GM08714 (cell line): ENCODE data around the gene MPPED1.

Experiments
- H3K4me3 ChIP-seq: fragments of 200-500 bp; sonication (Bioruptor generic); 2 replicates; pipeline ENCODE4 v1.5.1; 2014; ENCODE audit warnings: mild to moderate bottlenecking, low read length, inconsistent platforms
- ZNF274 ChIP-seq: IDR thresholded peaks from 2 replicates; pipeline ENCODE4 v1.6.1; 2012; ENCODE audit warnings: mild to moderate bottlenecking, low read depth, low read length

The MPPED1 gene

DNA sequence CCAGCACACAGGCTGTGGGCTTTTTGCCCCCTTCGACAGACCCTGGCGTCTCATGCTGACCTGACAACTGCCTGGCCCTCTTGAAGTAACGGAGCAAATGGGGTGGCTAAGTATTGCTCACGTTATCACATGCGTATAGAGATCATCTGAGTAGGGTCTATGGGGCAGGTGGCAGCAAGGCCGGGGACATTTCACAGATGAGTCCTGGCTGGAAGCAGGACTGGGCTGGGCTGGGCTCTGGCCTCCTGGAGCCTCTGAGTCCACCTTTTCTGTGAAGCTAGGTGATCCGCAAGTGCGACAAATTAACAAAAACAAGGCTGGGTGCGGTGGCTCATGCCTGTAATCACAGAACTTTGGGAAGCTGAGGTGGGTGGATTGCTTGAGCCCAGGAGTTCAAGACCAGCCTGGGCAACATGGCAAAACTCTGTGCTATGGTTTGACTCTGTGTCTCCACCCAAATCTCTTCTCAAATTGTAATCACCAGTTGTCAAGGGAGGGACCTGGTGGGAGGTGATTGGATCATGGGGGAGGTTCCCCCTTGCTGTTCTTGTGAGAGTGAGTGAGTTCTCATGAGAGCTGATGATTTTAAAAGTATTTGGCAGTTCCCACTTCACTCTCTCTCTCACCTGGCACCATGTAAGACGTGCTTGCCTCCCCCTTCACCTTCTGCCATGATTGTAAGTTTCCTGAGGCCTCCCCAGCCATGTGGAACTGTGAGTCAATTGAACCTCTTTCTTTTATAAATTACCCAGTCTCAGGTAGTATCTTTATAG lies 122.0 kb downstream of the MPPED1 start:
- TF ChIP-seq ZNF274: no peak
- H3K4me3 ChIP-seq: no peak overlapping the region

GRCh38 chr22:43534916-43535315 lies 123.1 kb downstream of the MPPED1 start:
- H3K4me3 ChIP-seq: no peak overlapping the region
- TF ChIP-seq ZNF274: no peak

DNA sequence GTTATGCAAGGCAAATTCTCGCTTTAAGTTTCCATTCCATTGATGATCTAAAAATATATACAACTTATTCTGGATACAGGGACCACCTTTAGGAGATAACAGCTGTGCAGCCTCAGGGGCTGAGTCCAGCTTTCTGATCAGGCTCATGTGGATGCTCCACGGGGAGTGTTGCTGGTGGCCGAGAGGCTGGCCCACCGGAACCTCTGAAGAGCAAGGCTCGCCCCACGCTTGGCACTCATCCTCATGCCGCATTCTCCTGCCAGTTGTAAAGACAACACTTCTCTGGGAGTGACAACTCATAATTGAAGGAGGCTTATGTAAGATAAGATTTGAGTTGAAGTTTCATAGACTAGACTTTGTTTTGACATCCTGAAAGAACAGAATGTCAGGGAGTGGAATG lies 123.5 kb downstream of the MPPED1 start:
- H3K4me3 ChIP-seq: no peak overlapping the region
- TF ChIP-seq ZNF274: no peak

- H3K4me3 ChIP-seq: no peak overlapping the region
- TF ChIP-seq ZNF274: no peak
Observed at GRCh38 chr22:43535741-43536140, 123.9 kb downstream of the MPPED1 start.

DNA sequence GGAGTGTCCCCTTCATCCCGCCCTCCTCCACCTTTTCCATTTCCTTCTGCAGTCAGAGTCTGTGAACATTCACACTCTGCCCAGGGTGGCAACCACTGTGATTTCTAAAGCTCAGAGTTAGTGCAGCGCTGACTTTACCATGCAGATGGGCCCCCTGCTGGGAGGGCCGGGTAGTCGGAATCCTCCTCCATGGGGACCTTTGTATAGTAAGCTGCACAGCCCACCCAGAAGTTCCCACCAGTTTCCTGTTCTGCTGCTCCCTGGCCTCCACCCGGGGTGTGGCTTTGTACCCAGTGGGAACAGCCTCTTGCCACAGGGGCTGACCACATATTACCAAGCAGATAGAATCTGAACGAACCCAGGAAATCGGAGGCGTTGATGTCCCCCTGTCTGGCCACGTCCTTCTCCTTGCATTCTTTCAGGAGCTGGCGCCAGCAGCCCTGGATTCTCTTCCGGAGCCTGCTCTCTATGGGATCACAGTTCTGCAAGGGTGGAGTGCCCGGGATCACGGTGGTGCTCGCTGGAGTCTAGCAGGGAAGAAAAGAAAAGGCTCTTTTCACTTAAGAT lies 125.3 kb downstream of the MPPED1 start:
- no peak for TF ChIP-seq ZNF274
- H3K4me3 ChIP-seq: no peak overlapping the region

DNA sequence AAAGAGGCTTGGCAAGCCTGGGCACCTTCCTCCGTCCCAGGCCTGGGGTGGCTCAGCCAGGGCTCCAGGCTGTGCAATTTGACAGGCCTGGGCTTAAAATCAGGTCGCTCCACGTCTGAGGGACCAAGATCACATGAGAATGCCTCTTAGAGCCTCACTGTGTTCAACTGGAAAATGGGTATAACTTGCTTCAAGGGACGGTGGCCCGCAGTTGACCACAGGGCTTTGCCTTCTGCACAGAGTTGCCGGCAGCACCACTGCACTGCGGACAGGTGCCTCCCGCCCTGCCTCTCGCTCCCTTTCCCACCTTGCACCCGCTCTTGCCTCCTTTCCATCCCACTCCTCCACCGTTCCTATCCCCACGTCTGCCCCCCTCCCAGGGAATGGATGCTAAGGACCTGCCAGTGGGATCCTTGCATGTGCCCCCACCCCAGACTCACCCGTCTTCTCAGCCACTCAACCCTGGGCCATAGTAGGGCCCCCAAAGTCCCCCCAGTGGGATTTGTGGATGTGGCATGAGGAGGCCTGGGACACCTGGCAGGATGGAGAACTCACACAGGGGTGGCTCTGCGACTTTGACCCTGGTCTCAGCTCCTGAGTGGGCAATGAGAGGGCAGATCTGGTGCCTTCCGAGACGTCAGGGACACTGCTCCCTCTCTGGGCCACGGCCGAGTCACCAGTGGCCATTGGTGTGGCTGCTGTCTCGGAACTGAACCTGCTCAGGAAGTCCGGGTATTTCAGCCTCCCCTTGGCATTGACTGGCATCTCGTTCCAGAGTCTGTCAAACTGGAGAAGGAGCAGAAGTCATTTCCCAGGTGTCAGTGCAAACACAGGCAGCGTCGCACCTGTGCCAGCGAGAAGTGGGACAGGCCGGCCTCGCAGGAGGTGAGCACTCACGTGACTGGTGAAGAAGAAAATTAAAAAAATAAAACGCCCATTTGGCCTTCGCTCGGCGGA lies 128.0 kb downstream of the MPPED1 start:
- no peak for TF ChIP-seq ZNF274
- H3K4me3 ChIP-seq: no peak overlapping the region

- TF ChIP-seq ZNF274: no peak
- no peak overlapping the region for H3K4me3 ChIP-seq
Observed at GRCh38 chr22:43540529-43540923, 128.7 kb downstream of the MPPED1 start.

GRCh38 chr22:43541022-43541421 lies 129.2 kb downstream of the MPPED1 start:
- no peak overlapping the region for H3K4me3 ChIP-seq
- no peak for TF ChIP-seq ZNF274

GRCh38 chr22:43541462-43542407 lies 129.9 kb downstream of the MPPED1 start:
- no peak overlapping the region for H3K4me3 ChIP-seq
- no peak for TF ChIP-seq ZNF274

DNA sequence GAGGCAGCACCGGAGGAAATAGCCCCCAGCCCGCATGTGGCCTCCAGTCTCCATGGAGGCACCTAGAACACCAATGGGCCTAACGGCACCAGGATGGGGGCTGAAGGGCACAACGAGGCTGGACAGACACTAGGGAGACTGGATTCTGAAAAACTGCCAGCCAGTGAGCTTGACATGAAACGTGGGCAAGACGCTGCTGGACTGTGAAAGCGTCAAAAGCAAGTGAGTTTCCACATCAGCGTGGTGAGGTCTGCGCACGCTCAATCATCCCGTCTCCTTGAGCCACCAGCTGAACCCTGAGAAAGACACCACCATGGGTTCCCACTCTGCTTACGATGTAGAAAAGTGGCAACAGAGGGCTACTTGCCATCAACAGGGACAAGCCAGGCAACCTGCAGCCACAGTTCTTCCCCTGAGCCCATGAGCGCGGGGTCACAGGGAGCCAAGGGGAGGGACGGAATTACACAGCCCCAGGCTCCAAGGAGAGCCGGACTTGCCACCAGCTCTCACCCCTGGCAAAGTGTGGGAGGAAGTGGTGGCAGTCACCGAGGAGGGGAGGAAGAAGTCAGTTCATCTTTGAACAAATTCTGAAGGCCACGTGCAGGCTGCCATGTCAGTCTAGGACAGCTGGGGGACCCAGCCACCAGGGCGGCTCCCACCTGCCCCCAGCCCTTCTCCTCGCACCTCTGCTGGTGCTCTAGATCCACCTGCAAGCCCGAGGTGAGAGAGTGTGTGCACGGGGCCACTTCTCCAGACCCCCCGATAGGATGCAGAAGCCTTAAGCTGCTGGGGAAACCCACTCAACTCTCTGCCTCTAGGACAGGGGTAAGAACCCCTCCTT lies 131.1 kb downstream of the MPPED1 start:
- TF ChIP-seq ZNF274: no peak
- H3K4me3 ChIP-seq: no peak overlapping the region

- TF ChIP-seq ZNF274: no peak
- no peak overlapping the region for H3K4me3 ChIP-seq
Observed at GRCh38 chr22:43543522-43544288, 131.9 kb downstream of the MPPED1 start.

DNA sequence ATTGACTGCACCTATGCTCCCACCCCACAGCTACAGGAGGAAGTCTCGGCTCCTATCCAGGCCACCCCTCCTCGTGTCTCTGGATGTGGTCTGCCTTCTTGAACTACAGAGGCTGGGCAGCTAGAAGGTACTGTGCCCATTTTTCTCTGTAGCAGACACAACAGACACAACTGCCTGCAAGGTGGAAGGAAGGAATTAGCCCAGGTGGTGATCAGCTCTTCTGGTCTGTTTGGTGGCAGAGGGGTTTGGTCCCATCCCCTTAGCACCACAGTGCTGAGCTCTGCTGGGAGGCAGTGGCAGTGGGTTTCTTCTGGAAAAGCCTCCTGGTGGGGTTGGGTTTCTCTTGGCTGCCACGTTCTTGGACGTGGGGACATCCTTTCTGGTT lies 132.5 kb downstream of the MPPED1 start:
- no peak for TF ChIP-seq ZNF274
- no peak overlapping the region for H3K4me3 ChIP-seq

- H3K4me3 ChIP-seq: no peak overlapping the region
- no peak for TF ChIP-seq ZNF274
Observed at GRCh38 chr22:43546186-43546585, 134.4 kb downstream of the MPPED1 start.
